Adrenal gland (tissue), 12 donors: ENCODE measurements around the gene INTS15. TPM values are rescaled to one million over a fixed set of nuclear protein-coding genes. Genes with fewer than 3 reads are reported as not detected.
"Not testable (repeated sequence)": the region's sequence is repeated elsewhere in the genome, so short reads cannot be mapped to it uniquely, and the experiment has no call there.

ENCODE experiments used
- DNase-seq, 7 donors: peaks; one replicate each; pipeline ENCODE4 v3.0.0-alpha.2; 2019 to 2020
- H3K27ac ChIP-seq, 5 donors: fragments of 200-600 bp; sonication (generic) in 4 of 5; 1 replicate in 3 of 5; 2 replicates in 2 of 5; pipeline versions ENCODE4 v1.5.1 to v1.8.0; 2016 to 2020; ENCODE audit warnings: mild to moderate bottlenecking in 1 of 5
- H3K27me3 ChIP-seq: fragments of 200-600 bp; 2 replicates; pipeline ENCODE4 v1.8.0; 2021
- H3K36me3 ChIP-seq, 2 donors: fragments of 200-600 bp; replicated peaks in 1 of 2; 1 replicate in 1 of 2; 2 replicates in 1 of 2; pipeline versions ENCODE4 v1.5.1 to v1.8.0; 2018 to 2022
- H3K4me1 ChIP-seq, 2 donors: fragments of 200-600 bp; replicated peaks in 1 of 2; 1 replicate in 1 of 2; 2 replicates in 1 of 2; pipeline versions ENCODE4 v1.5.1 to v1.8.0; 2018 to 2021
- H3K4me3 ChIP-seq, 4 donors: fragments of 200-600 bp; sonication (generic) in 3 of 4; one replicate each; pipeline ENCODE4 v1.5.1; 2016 to 2018
- H3K9me3 ChIP-seq, 3 donors: fragments of 200-600 bp; sonication (generic) in 1 of 3; replicated peaks in 1 of 3; 1 replicate in 2 of 3; 2 replicates in 1 of 3; pipeline versions ENCODE4 v1.5.1 to v1.8.0; 2016 to 2021
- POLR2A ChIP-seq, 2 donors: fragments of 450-650 bp; IDR thresholded peaks; one replicate each; pipeline ENCODE4 v1.6.1; 2017; ENCODE audit warnings: antibody characterized with exemption in 2 of 2, mild to moderate bottlenecking in 2 of 2, moderate library complexity in 1 of 2
- WGBS, 4 donors: extraction: QIAGEN DNeasy Blood & Tissue Kit in 2 of 4; methylation state at CpG; one replicate each; pipeline versions ENCODE4 v1.1.5 to v1.1.7; 2013 to 2017; 5-methylcytosine and 5-hydroxymethylcytosine counted together
- intact Hi-C, 2 donors: fragments of 100-400 bp; cut with DNase I; formaldehyde crosslinking; loops; one replicate each; pipeline versions ENCODE4 v1.14.1 to v1.15.0; 2022 to 2023
- polyA plus RNA-seq, 3 donors: library from polyadenylated mRNA; stranded (reverse); fragments of 200-250 nt in 2 of 3; fragments of 350-450 nt in 1 of 3; fragmentation: Illumina TruSeq in 1 of 3; extraction: RNeasy Lipid Tissue Mini Kit (QIAGEN cat#74804) in 1 of 3; gene quantifications; one replicate each; pipeline ENCODE4 v1.2.3, GENCODE V29; 2013 to 2014
- total RNA-seq, 9 donors: library from RNA; depleted of rRNA in 4 of 9; stranded (reverse); fragments of >200 nt in 4 of 9; fragments of 120-200 nt in 1 of 9; fragmentation: NEBNext Ultra II Directional in 1 of 9; extraction: Animal tissue kit (Norgen Biotek cat#: 25700) in 1 of 9; gene quantifications; one replicate each; pipeline versions ENCODE4 v1.1.0 to v1.2.4, GENCODE V29; 2013 to 2023
- TF ChIP-seq, protein P1 (sequence below), 6 experiments: fragments of 450-650 bp in 4 of 6; fragments of 200-600 bp in 2 of 6; sonication (generic) in 1 of 6; IDR thresholded peaks; 1 replicate in 5 of 6; 2 replicates in 1 of 6; pipeline versions ENCODE4 v1.5.1 to v1.8.0; 2016 to 2021; ENCODE audit warnings: antibody characterized with exemption in 6 of 6, mild to moderate bottlenecking in 2 of 6, moderate library complexity in 1 of 6
- donor health status: healthy with polysubstance abuse.
- donor health status: Bipolar disorder and iron deficiency.
- donor health status: DM: yes; HTN: yes; CAD: no.
- donor health status: DM: no; HTN: no; CAD: no.
- donor health status: DM: no; HTN: no; CAD: no.
- donor health status: DM: yes; HTN: yes; CAD: no.

The INTS15 gene
- total and polyA plus RNA-seq, 12 donors: 14.5 to 36.2 (median 26.0) TPM

DNA sequence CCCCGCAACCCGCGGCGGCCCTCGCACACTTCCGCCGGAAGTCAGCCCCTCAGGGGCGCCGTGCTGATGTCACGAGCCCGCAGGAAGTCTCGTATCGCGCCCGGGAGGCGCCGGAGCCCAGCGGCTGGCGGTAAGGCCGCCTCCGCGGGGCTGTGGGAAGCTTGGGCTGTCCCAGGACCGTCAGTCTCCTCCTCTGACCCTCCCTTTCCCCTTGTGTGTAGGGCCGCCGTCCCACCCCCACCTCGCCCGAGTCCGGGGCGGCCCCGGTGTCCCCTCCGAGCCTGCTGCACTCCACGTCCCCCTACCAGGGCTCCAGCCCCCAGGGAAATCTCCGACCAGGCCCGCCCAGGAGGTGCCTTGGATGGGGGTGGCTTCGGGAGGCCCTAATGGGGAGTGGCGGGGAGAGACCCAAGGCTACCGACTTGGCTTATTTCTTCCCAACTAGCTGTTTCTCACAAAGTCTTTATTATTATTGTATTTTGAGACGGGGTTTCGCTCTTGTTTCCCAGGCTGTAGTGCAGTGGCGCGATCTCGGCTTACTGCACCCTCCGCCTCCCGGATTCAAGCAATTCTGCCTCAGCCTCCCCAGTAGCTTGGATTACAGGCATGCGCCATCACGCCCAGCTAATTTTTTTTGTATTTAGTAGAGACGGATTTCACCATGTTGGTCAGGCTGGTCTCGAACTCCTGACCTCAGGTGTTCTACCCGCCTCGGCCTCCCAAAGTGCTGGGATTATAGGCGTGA is 12.3 kb upstream of the INTS15 start, which contains the start of gene ZDHHC4:
Gene ZDHHC4, plus strand, starts transcription at position 86 of the 745 bp plus-strand sequence. CDS start 3,108 bp downstream, outside the sequence.
- peak within 1 kb of the TSS in 3 of 4 donors; percentile 28 to 93 (median 69) for H3K4me3 ChIP-seq
- H3K27me3 ChIP-seq: no peaks in the 10 kb centered on the region
- 10 to 33% (median 14%) methylated on average over 23 to 51 of the region's 51 CpGs for WGBS, 4 donors
- DNase-seq: peak; percentile 88 to 94 (median 90)
- peak within 1 kb of the TSS; percentile 78 to 96 (median 86) for H3K27ac ChIP-seq
- intact Hi-C loops: no loop called here
- TF ChIP-seq, protein P1, sequence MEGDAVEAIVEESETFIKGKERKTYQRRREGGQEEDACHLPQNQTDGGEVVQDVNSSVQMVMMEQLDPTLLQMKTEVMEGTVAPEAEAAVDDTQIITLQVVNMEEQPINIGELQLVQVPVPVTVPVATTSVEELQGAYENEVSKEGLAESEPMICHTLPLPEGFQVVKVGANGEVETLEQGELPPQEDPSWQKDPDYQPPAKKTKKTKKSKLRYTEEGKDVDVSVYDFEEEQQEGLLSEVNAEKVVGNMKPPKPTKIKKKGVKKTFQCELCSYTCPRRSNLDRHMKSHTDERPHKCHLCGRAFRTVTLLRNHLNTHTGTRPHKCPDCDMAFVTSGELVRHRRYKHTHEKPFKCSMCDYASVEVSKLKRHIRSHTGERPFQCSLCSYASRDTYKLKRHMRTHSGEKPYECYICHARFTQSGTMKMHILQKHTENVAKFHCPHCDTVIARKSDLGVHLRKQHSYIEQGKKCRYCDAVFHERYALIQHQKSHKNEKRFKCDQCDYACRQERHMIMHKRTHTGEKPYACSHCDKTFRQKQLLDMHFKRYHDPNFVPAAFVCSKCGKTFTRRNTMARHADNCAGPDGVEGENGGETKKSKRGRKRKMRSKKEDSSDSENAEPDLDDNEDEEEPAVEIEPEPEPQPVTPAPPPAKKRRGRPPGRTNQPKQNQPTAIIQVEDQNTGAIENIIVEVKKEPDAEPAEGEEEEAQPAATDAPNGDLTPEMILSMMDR (IDR thresholded peaks at IDR 0.05): no peak
- peak; percentile 88 to 91 for TF ChIP-seq POLR2A (IDR thresholded peaks at IDR 0.05)
- no peaks in the 10 kb centered on the region for H3K9me3 ChIP-seq
- peaks cover 3 to 8% of the 10 kb centered on the region in 2 donors for H3K4me1 ChIP-seq
- peaks cover 0 to 19% of the 10 kb centered on the region in 2 donors for H3K36me3 ChIP-seq

DNA sequence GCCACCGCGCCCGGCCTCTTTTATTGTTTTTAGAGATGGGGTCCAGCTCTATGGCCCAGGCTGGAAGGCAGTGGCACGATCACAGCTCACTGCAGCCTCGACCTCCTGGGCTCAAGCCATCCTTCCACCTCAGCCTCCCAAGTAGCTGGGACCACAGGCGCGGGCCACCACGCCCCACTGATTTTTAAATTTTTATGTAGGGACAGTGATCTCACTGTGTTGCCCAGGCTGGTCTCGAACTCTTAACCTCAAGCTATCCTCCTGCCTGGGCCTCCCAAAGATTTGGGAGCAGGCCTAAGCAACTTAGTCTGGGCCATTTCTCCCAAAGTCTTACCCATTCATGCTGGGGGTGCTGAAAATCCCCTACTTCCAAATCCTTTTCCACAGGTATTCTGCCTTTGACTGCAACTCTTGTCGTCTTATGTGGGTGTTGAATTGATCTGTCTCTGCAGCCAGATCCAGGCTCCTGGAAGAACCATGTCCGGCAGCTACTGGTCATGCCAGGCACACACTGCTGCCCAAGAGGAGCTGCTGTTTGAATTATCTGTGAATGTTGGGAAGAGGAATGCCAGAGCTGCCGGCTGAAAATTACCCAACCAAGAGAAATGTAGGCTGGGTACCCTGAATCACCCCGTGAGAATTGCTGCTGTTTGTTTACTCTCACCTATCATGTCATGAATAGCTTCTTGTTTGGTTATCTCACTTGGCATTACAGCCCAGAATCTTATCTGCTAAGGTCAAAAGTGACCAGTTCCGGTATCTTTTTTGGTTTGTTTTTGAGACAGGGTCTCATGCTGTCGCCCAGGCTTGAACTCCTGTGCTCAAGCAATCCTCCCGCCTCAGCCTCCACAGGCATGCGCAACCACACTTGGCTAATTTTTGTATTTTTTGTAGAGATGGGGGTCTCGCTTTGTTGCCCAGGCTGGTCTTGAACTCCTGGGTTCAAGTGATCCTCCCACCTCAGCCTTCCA is 11.4 kb upstream of the INTS15 start:
- 81 to 88% (median 87%) methylated on average over 14 to 18 of the region's 18 CpGs for WGBS, 4 donors
- Histone ChIP-seq H3K27ac (peak overlapping the region in 4 of 5 donors; percentile 84 to 96 (median 90)), H3K36me3 (peaks cover 0 to 28% of the 10 kb centered on the region in 2 donors), H3K27me3 (no peaks in the 10 kb centered on the region), H3K4me3 (peak overlapping the region in 2 of 4 donors; percentile 69 to 93), H3K4me1 (peaks cover 3 to 8% of the 10 kb centered on the region in 2 donors), H3K9me3 (no peaks in the 10 kb centered on the region)
- TF ChIP-seq, protein P1 (IDR thresholded peaks at IDR 0.05): no peak
- TF ChIP-seq POLR2A (IDR thresholded peaks at IDR 0.05): no peak
- intact Hi-C loops: no loop called here
- peak in 1 of 7 donors; percentile 13 for DNase-seq

DNA sequence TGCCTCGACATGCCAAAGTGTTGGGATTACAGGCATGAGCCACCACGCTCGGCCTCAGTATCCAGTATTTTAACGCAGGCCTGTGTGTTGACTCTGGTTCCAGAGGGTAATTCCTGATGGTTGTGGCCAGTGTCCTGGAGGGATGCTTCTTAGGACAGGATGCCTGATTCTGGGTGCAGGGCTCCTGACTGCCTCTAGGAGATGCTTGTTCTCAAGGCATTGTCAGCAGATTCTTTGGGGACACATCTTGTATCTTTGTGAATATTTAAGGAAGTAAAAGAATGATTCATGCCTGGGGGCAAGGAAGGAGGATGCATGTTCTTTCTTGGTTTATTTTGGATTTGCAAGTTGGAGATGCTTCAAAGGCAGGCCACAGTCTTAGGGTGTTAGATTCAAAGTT is 10.4 kb upstream of the INTS15 start:
- no peak for TF ChIP-seq POLR2A (IDR thresholded peaks at IDR 0.05)
- TF ChIP-seq, protein P1 (IDR thresholded peaks at IDR 0.05): peak in 1 of 6 experiments; percentile 18
- WGBS, 4 donors: 87 to 98% (median 93%) methylated on average over 4 of the region's 4 CpGs
- H3K27me3 ChIP-seq: no peaks in the 10 kb centered on the region
- no peak overlapping the region for H3K27ac ChIP-seq
- H3K4me3 ChIP-seq: no peak overlapping the region
- H3K4me1 ChIP-seq: peaks cover 3 to 8% of the 10 kb centered on the region in 2 donors
- no peaks in the 10 kb centered on the region for H3K9me3 ChIP-seq
- peaks cover 0 to 37% of the 10 kb centered on the region in 2 donors for H3K36me3 ChIP-seq
- DNase-seq: no peak
- intact Hi-C loops: no loop called here

DNA sequence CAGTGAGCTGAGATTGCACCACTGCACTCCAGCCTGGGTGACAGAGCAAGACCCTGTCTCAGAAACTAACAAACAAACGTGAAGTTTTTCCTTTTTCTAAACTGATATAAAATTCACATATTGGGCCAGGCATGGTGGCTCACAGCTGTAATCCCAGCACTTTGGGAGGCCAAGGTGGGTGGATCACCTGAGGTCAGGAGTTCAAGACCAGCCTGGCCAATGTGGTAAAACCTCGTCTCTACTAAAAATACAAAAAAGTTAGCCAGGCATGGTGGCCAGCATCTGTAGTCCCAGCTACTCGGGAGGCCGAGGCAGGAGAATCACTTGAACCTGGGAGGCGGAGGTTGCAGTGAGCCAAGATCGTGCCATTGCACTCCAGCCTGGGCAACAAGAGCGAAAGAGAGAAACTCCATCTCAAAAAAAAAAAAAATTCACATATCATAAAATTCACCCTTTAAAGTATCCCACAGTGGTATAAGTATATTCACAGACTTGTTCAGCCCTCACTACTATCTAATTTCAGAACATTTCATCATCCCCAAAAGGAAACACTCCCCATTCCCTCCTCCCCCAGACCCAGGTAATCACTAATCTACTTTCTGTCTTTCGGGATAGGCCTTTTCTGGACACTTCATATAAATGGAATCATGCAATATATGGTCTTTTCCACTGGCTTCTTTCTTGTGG is 3.9 kb upstream of the INTS15 start:
- 91 to 96% (median 91%) methylated on average over 8 of the region's 8 CpGs for WGBS, 4 donors
- H3K9me3 ChIP-seq, H3K27ac ChIP-seq, H3K27me3 ChIP-seq, H3K4me1 ChIP-seq, DNase-seq, intact Hi-C loops, H3K4me3 ChIP-seq: not testable (repeated sequence)
- H3K36me3 ChIP-seq: peaks cover 0 to 59% of the 10 kb centered on the region in 2 donors
